DND-41 (cell line): ENCODE data around the gene PREX1.

ENCODE experiments used
- ATAC-seq: fragments of 200-7000 bp; cut with Tn5 transposase; 3 replicates; pipeline ENCODE4 v1.9.1; 2021; ENCODE audit warnings: low read depth; ENCODE audit not compliant: insufficient read depth
- DNase-seq: peaks from one replicate; pipeline ENCODE4 v3.0.0-alpha.2; 2020
- H2AFZ ChIP-seq: 2 replicates; pipeline ENCODE4 v1.6.0; 2012; ENCODE audit warnings: low read depth, low read length
- H3K27ac ChIP-seq: 2 replicates; pipeline ENCODE4 v1.5.1; 2012; ENCODE audit warnings: low read length, inconsistent platforms
- H3K27me3 ChIP-seq: fragments of 200-600 bp; sonication (generic); 2 replicates; pipeline ENCODE4 v1.6.0; 2012; ENCODE audit warnings: low read length, mild to moderate bottlenecking, inconsistent platforms; ENCODE audit not compliant: insufficient read depth, poor library complexity
- H3K36me3 ChIP-seq: 2 replicates; pipeline ENCODE4 v1.5.1; 2012; ENCODE audit warnings: low read length, inconsistent platforms; ENCODE audit not compliant: insufficient read depth
- H3K4me1 ChIP-seq: 2 replicates; pipeline ENCODE4 v1.5.1; 2012; ENCODE audit warnings: mild to moderate bottlenecking, low read length; ENCODE audit not compliant: insufficient read depth
- H3K4me2 ChIP-seq: 2 replicates; pipeline ENCODE4 v1.6.0; 2012; ENCODE audit warnings: mild to moderate bottlenecking, moderate library complexity, low read length, inconsistent platforms; ENCODE audit not compliant: insufficient read depth
- H3K4me3 ChIP-seq, 2 experiments: fragments of 200-600 bp in 1 of 2; shearing (Covaris generic) in 1 of 2; 2 replicates each; pipeline ENCODE4 v1.5.1; 2012 to 2016; ENCODE audit warnings: inconsistent platforms in 2 of 2, low read length in 2 of 2, mild to moderate bottlenecking in 2 of 2, low read depth in 1 of 2, moderate library complexity in 1 of 2
- H3K79me2 ChIP-seq: 2 replicates; pipeline ENCODE4 v1.6.0; 2012; ENCODE audit warnings: low read length, inconsistent platforms; ENCODE audit not compliant: insufficient read depth
- H3K9ac ChIP-seq: 2 replicates; pipeline ENCODE4 v1.6.0; 2012; ENCODE audit warnings: low read depth, mild to moderate bottlenecking, inconsistent platforms, low read length, moderate library complexity
- H3K9me3 ChIP-seq: 2 replicates; pipeline ENCODE4 v1.5.1; 2012; ENCODE audit warnings: low read length, moderate library complexity, mild to moderate bottlenecking, inconsistent platforms; ENCODE audit not compliant: insufficient read depth, severe bottlenecking
- H4K20me1 ChIP-seq: 2 replicates; pipeline ENCODE4 v1.6.0; 2012; ENCODE audit warnings: low read length; ENCODE audit not compliant: insufficient read depth
- CTCF ChIP-seq: IDR thresholded peaks from 2 replicates; pipeline ENCODE4 v1.5.1; 2012; ENCODE audit warnings: borderline replicate concordance, low read length, moderate library complexity, mild to moderate bottlenecking; ENCODE audit not compliant: poor library complexity, severe bottlenecking; ENCODE audit errors: extremely low read depth
- EZH2 ChIP-seq: IDR thresholded peaks from 3 replicates; pipeline ENCODE4 v1.6.1; 2012; ENCODE audit warnings: borderline replicate concordance, low read depth, mild to moderate bottlenecking, moderate library complexity, low read length, inconsistent platforms; ENCODE audit not compliant: severe bottlenecking

The PREX1 gene

DNA sequence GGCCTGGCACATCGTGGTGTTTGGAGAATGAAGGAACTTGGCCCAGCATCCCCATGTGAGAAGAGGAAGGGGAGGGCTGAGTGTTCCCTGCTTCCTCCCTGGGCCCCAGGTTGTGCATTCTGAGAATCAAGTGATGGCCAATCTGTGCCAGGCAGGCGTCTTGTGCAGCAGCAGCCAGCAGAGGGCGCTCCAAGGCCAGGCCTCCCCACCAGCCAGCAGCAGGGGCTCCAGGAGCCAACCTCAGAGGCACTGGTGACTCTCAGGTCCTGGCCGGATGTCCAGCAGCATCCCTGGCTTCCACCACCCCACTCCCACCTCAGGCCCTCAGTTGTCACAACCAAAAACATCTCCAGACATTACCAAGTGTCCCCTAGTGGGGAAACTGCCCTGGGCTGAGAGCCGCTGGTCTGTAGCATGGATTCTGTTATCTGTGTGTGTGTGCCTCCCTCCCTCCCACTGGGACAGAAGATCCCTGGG lies 192.0 kb downstream of the PREX1 start:
- TF ChIP-seq CTCF (peak; percentile 95), EZH2 (no peak)
- Histone ChIP-seq H3K27ac (no peak overlapping the region), H3K4me1 (no peaks in the 10 kb centered on the region), H3K9ac (no peak overlapping the region), H3K4me2 (no peak overlapping the region), H3K79me2 (no peaks in the 10 kb centered on the region), H3K9me3 (no peaks in the 10 kb centered on the region), H4K20me1 (peaks cover 6% of the 10 kb centered on the region; the same call in 1 of the 2 replicates), H3K36me3 (no peaks in the 10 kb centered on the region), H2AFZ (no peak overlapping the region), H3K4me3 (no peak overlapping the region), H3K27me3 (no peaks in the 10 kb centered on the region)
- DNase-seq: peak; percentile 73
- peak; percentile 92 for ATAC-seq

GRCh38 chr20:48635361-48635760 lies 192.4 kb downstream of the PREX1 start:
- Histone ChIP-seq H3K9ac (no peak overlapping the region), H3K4me1 (no peaks in the 10 kb centered on the region), H3K79me2 (no peaks in the 10 kb centered on the region), H3K9me3 (no peaks in the 10 kb centered on the region), H3K27me3 (no peaks in the 10 kb centered on the region), H4K20me1 (peaks cover 6% of the 10 kb centered on the region; the same call in 1 of the 2 replicates), H2AFZ (no peak overlapping the region), H3K4me3 (no peak overlapping the region), H3K36me3 (no peaks in the 10 kb centered on the region), H3K4me2 (no peak overlapping the region), H3K27ac (no peak overlapping the region)
- ATAC-seq (no peak), DNase-seq (no peak)
- TF ChIP-seq EZH2 (no peak), CTCF (no peak)

DNA sequence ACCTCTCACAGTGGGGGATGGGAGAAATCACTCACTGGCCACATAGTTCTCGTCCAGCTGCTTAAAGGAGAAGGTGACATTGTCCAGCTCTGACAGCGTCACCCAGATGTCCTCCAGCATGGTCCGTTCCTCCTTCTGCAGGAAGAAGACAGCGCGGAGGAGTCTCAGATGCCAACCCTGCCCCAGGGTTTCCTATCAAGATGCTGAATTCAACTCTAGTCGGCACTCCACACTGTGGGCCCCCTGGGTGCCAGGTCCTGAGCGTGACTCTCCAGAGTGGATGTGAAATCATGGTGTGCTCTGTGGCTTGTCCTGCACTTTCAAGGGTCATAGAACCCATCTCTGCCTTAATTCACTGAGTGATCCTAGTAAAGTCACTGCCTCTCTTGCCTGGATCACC lies 193.2 kb downstream of the PREX1 start:
- no peak overlapping the region for H3K9ac ChIP-seq
- no peak for DNase-seq
- H2AFZ ChIP-seq: no peak overlapping the region
- H3K4me2 ChIP-seq: no peak overlapping the region
- no peak for TF ChIP-seq EZH2
- TF ChIP-seq CTCF: no peak
- no peaks in the 10 kb centered on the region for H3K27me3 ChIP-seq
- H3K79me2 ChIP-seq: no peaks in the 10 kb centered on the region
- peaks cover 6% of the 10 kb centered on the region; the same call in 1 of the 2 replicates for H4K20me1 ChIP-seq
- H3K9me3 ChIP-seq: no peaks in the 10 kb centered on the region
- no peak for ATAC-seq
- no peaks in the 10 kb centered on the region for H3K36me3 ChIP-seq
- H3K4me3 ChIP-seq: no peak overlapping the region
- H3K4me1 ChIP-seq: no peaks in the 10 kb centered on the region
- no peak overlapping the region for H3K27ac ChIP-seq
